HUES64 (cell line): ENCODE data around the gene CALD1.

Experiments
- H3K27ac ChIP-seq: 2 replicates; pipeline ENCODE4 v1.7.0; 2013; ENCODE audit warnings: low read depth, low read length, inconsistent platforms
- H3K27me3 ChIP-seq: 2 replicates; pipeline ENCODE4 v1.6.1; 2013; ENCODE audit warnings: mild to moderate bottlenecking, low read length; ENCODE audit not compliant: insufficient read depth
- H3K36me3 ChIP-seq: 2 replicates; pipeline ENCODE4 v1.6.1; 2013; ENCODE audit warnings: mild to moderate bottlenecking, low read length; ENCODE audit not compliant: insufficient read depth
- H3K4me1 ChIP-seq: 2 replicates; pipeline ENCODE4 v1.6.1; 2013; ENCODE audit warnings: mild to moderate bottlenecking, low read length, moderate library complexity; ENCODE audit not compliant: insufficient read depth
- H3K4me3 ChIP-seq: 2 replicates; pipeline ENCODE4 v1.5.1; 2013; ENCODE audit warnings: mild to moderate bottlenecking, low read length, moderate library complexity
- H3K9ac ChIP-seq: 2 replicates; pipeline ENCODE4 v1.6.1; 2013; ENCODE audit warnings: mild to moderate bottlenecking, low read depth, low read length
- H3K9me3 ChIP-seq: 2 replicates; pipeline ENCODE4 v1.6.1; 2013; ENCODE audit warnings: low read depth, low read length; ENCODE audit not compliant: insufficient read depth
- WGBS: fragments of 150-250, 120-280 bp; methylation state at CpG from one replicate; pipeline ENCODE4 v1.1.7; 2013; ENCODE audit warnings: missing lambda C conversion rate; 5-methylcytosine and 5-hydroxymethylcytosine counted together

CALD1 gene

DNA sequence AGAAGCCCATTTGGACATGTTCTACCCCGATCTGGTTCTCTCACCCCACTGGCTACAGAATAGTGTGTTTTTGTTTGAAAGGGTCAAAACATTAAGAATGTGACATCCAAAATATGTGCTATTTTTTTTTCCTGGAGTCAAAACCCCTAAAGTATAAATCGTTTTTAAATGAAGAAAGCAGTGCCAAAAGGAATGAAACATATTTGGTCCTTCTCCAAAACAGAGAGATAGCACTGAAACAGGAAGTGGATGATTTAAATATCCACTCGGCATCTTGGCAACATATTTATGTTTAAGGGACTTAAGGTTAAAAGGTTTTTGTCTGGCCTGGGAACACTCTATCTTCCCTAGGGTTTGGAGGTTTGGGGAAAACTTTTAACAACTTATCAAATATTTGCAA, 32.3 kb downstream of the CALD1 start:
- Histone ChIP-seq H3K4me3 (no peak overlapping the region), H3K36me3 (peaks cover 27% of the 10 kb centered on the region; the same call in 1 of the 2 replicates), H3K9ac (no peak overlapping the region), H3K27me3 (no peaks in the 10 kb centered on the region), H3K9me3 (no peaks in the 10 kb centered on the region), H3K4me1 (0 out of 2 replicates have a peak, but pooled peaks cover 4% of the 10 kb centered on the region), H3K27ac (no peak overlapping the region)
- WGBS: 93% methylated on average over 2 of the region's 3 CpGs

DNA sequence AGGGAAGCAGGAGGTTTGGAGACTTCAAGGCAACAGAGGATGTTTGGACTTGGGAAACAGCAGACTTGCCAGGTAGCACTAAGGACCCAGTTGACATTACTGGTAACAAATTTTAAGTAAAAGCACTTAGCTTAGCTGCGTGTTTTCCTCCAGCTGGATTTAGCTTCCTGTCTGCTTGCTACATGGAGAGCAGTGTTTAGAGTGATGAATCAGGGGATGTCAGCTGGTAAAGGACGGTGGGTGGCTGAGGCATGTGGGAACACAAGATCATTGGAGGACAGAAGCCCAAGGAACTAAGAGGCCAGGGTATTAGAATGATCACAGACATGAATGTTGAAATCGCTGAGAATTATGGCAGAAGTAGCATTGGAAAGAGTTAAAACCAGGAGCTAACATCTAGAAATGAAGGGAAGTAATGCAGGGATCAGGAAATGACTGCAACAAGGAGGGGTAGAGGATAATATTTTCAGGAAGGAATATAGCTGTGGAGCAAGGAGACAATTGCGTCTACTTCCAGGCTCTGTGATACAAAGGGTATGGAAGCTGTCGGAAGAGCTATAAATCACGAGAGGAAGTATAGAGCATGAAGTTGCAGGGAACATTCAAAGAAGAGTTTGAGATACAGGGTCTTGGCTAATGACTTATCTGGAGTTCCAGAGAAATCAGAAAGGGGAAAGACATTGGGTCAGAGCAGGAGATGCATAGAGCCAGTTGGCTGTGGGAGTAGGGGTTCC, 34.4 kb downstream of the CALD1 start:
- Histone ChIP-seq H3K9ac (no peak overlapping the region), H3K27ac (no peak overlapping the region), H3K27me3 (no peaks in the 10 kb centered on the region), H3K4me3 (no peak overlapping the region), H3K36me3 (peaks cover 37% of the 10 kb centered on the region; the same call in 1 of the 2 replicates), H3K9me3 (no peaks in the 10 kb centered on the region), H3K4me1 (0 out of 2 replicates have a peak, but pooled peaks cover 4% of the 10 kb centered on the region)
- WGBS: 92% methylated on average over 6 of the region's 6 CpGs

DNA sequence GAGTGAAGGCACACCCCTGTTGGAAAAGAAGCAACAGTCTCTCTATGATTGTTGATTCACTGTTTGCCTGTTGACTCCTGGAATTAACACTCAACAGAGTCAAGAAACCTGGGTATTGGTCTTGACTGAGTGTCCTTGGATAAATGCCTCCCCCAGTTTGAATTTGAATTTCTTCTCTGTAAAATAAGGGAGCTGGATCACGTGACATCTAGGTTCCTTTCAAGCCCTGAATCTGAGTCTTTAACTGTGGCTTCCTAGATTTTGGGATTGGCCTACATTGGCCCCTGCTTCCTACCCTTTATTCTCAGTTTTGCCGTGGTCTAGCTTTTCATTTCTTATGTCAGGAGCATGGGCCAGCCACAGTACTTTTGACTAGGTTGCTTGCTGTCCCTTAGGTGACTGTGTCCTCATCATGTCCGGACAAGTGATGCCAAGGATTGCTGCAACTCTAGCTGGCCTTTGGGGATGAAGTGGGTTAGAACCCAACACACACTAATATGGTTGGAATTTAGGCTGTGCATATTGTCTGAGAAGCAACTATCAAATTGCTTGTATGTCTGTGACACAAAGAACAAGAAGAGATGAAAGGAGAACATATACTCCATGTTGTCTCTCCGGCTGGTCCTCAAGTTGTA, 35.4 kb downstream of the CALD1 start:
- WGBS: 97% methylated on average over 4 of the region's 4 CpGs
- H3K9me3 ChIP-seq: no peaks in the 10 kb centered on the region
- H3K4me3 ChIP-seq: no peak overlapping the region
- no peak overlapping the region for H3K9ac ChIP-seq
- H3K36me3 ChIP-seq: peaks cover 43% of the 10 kb centered on the region; the same call in 1 of the 2 replicates
- 0 out of 2 replicates have a peak, but pooled peaks cover 4% of the 10 kb centered on the region for H3K4me1 ChIP-seq
- H3K27ac ChIP-seq: no peak overlapping the region
- no peaks in the 10 kb centered on the region for H3K27me3 ChIP-seq

DNA sequence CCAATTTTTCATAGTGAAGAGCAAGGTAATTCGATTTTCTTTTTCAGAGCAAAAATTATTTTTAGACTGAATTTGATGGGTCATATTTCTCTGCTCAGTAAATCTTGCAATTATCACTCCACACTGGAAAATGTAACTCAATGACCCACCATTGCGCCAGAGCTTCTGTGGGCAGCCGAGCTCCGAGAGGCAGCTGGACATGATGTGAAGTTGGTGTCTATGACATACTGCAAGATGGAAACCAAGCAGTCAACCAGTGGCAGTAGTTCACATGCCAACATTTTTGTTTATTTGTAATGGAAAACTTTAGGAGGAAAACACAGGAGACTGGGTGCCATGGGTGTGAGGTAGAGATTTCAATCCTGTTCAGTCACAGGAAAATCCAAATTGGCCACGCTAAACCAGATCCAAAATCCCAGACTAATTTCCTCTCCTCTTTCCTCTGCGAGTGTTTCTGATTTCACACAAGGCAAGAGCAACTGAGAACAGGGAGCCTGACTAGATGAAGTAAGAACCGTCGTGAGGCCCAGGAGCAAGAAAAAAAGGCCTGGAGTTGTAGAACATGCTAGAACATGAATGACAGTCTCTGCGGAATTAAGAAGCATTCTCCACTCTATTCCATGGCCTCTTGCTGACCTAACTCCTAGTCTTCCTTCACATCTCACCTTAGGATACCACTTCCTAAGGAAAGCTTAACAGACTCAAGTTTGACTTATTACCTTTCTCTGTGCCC, 39.3 kb downstream of the CALD1 start:
- H3K9me3 ChIP-seq: no peaks in the 10 kb centered on the region
- WGBS: 95% methylated on average over 9 of the region's 9 CpGs
- peaks cover 39% of the 10 kb centered on the region; the same call in 1 of the 2 replicates for H3K36me3 ChIP-seq
- H3K4me1 ChIP-seq: peaks cover 7% of the 10 kb centered on the region; the same call in 1 of the 2 replicates
- no peak overlapping the region for H3K9ac ChIP-seq
- no peak overlapping the region for H3K4me3 ChIP-seq
- no peak overlapping the region for H3K27ac ChIP-seq
- no peaks in the 10 kb centered on the region for H3K27me3 ChIP-seq

DNA sequence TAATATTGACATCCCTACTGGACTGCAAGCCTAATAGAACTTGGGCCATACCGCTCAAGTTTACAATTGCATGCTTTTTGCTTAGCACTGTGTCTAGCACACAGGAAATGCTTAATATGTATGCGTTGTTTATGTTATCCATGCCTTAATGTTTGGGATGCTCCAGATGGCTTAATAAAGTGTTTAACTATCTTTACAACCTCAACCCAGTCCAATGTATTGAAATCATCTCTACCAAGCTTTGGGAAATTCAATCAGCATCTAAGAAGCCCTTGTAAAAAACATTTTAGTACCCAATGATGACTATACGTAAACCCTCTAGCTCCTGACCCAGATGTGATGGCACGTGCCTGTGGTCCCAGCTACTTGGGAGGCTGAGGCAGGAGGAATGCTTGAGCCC, 40.0 kb downstream of the CALD1 start:
- Histone ChIP-seq H3K9me3 (no peaks in the 10 kb centered on the region), H3K4me3 (no peak overlapping the region), H3K4me1 (peaks cover 7% of the 10 kb centered on the region; the same call in 1 of the 2 replicates), H3K27me3 (no peaks in the 10 kb centered on the region), H3K36me3 (peaks cover 35% of the 10 kb centered on the region; the same call in 1 of the 2 replicates), H3K27ac (no peak overlapping the region), H3K9ac (no peak overlapping the region)
- 93% methylated on average over 4 of the region's 4 CpGs for WGBS

DNA sequence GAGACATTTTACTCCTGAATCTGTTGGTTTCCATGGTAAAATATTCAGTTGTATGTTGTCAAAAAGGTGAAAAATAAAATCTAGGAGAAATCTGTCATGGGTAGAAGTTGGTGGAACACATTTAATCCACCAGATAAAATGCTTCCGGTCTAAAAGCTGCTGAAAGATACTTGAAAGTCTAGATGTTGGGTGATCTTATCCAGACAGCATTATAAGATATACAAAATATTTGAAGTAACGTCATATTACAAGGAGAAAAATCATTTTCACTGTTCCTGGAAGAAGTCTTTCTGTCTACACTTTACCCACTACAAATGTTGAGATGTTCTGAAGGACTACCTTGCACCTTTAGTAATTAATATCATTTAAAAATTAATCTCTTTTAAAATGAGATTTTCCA, 40.9 kb downstream of the CALD1 start:
- H3K36me3 ChIP-seq: peaks cover 32% of the 10 kb centered on the region; the same call in 1 of the 2 replicates
- H3K4me1 ChIP-seq: peaks cover 7% of the 10 kb centered on the region; the same call in 1 of the 2 replicates
- H3K27ac ChIP-seq: no peak overlapping the region; the same call in 1 of the 2 replicates
- 100% methylated on average over 1 of the region's 2 CpGs for WGBS
- no peak overlapping the region for H3K9ac ChIP-seq
- no peaks in the 10 kb centered on the region for H3K27me3 ChIP-seq
- H3K9me3 ChIP-seq: no peaks in the 10 kb centered on the region
- no peak overlapping the region for H3K4me3 ChIP-seq

DNA sequence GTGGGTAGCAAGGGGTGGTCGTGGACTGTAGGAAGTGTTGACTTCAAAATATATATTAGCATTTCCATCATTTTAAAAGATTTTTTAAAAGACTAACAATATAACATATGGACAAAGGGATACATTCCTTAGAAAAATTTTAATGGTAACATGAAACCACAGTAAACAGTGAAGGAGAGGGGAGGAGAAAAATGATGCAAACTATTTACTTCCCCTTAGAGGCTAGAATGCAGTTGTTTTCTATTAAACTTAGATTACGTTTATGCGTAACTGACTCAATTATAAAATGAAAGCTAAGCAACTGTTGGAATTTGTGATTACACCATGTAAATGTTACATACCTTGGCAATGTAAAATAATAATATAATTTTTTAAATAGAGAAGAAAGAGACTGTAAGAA, 41.3 kb downstream of the CALD1 start:
- Histone ChIP-seq H3K9ac (no peak overlapping the region), H3K36me3 (peaks cover 32% of the 10 kb centered on the region; the same call in 1 of the 2 replicates), H3K27ac (no peak overlapping the region), H3K4me3 (no peak overlapping the region), H3K4me1 (peaks cover 7% of the 10 kb centered on the region; the same call in 1 of the 2 replicates), H3K9me3 (no peaks in the 10 kb centered on the region), H3K27me3 (no peaks in the 10 kb centered on the region)
- WGBS: 94% methylated on average over 2 of the region's 3 CpGs

DNA sequence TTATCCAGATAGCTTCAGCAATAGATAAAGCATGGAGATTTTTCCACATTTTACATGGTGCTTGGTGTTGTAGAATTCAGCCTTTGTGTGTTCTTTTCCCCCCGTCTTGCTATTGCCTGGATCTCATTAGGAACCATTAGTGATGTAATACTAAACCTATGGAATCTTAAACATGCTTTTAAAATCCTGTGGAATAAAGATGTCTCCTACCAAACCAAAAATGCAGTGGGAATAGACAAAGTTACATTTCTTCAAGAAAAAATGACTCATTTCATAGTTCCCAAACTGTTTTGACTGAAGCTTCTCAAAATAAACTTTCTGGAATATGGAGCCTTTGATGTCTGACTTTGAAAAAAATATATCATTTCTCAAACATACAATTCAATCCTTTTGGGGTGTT, 44.0 kb downstream of the CALD1 start:
- no peaks in the 10 kb centered on the region for H3K9me3 ChIP-seq
- no peak overlapping the region for H3K9ac ChIP-seq
- peaks cover 7% of the 10 kb centered on the region; the same call in 1 of the 2 replicates for H3K4me1 ChIP-seq
- no CpG with 5 or more reads among the region's 1 CpG for WGBS
- no peaks in the 10 kb centered on the region for H3K27me3 ChIP-seq
- H3K27ac ChIP-seq: no peak overlapping the region
- H3K36me3 ChIP-seq: peaks cover 22% of the 10 kb centered on the region; the same call in 1 of the 2 replicates
- H3K4me3 ChIP-seq: no peak overlapping the region

DNA sequence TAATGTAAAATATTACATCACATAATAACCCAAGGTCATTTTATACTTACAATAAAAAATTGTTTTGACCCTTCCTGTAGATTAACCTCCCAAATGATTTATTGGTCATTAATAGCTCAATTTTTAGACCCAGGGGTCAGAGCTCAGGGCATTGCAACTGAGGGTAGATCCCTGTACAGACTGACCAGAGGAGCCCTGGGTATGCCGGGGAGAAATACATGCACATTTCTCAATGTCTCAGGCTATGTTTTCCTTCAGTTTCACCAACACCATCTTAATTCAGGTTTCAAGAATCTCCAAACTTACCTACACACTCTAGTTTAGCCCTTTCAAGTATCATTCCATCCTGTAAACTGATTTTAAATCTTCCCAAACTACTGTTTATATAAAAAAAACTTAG, 46.2 kb downstream of the CALD1 start:
- Histone ChIP-seq H3K27me3 (no peaks in the 10 kb centered on the region), H3K4me1 (peaks cover 4% of the 10 kb centered on the region; the same call in 1 of the 2 replicates), H3K9ac (no peak overlapping the region), H3K27ac (no peak overlapping the region), H3K36me3 (peaks cover 7% of the 10 kb centered on the region; the same call in 1 of the 2 replicates), H3K4me3 (no peak overlapping the region), H3K9me3 (no peaks in the 10 kb centered on the region)
- 91% methylated on average over 1 of the region's 1 CpG for WGBS

DNA sequence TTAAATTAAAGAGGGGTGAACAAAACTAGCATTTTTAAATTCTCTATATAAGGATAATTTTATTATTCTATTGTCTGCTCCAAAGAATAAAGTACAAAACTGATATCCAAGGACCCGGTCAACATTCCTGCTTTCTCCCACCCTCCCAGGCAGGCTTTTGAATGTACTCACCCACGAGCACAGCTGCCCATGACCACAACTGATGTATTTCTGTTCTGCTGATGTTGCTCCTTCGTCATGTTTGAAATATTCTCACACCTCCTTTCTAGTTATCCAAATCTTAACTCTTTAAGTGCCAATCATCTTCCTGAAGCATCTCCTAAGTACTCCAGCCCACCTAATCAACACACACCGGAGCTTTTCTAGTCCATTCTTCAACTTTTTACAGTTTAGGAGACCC, 46.7 kb downstream of the CALD1 start:
- Histone ChIP-seq H3K9ac (no peak overlapping the region), H3K4me3 (no peak overlapping the region), H3K9me3 (no peaks in the 10 kb centered on the region), H3K4me1 (no peaks in the 10 kb centered on the region; the same call in 1 of the 2 replicates), H3K27me3 (no peaks in the 10 kb centered on the region), H3K36me3 (peaks cover 7% of the 10 kb centered on the region; the same call in 1 of the 2 replicates), H3K27ac (no peak overlapping the region)
- WGBS: 79% methylated on average over 4 of the region's 4 CpGs

DNA sequence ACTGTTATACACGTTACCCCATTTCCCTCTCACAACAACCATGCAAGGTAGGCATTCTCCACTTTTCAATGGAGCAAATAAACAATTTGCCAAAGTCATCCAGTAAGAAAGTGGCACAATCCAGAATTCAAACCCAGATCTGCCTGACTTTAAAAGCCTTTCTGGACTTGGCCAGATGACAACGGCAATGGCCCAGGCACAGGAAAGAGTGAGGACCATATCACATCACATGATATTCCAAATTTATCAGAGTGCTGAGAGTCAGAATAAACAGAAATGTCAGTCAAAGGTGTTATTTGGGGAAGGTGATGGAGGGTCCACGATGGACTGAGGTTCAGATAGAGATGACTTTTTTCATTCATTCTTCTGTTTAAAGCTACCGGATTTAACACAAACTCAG, 48.0 kb downstream of the CALD1 start:
- Histone ChIP-seq H3K4me1 (no peaks in the 10 kb centered on the region), H3K9ac (no peak overlapping the region), H3K4me3 (no peak overlapping the region), H3K36me3 (no peaks in the 10 kb centered on the region), H3K27me3 (no peaks in the 10 kb centered on the region), H3K27ac (no peak overlapping the region), H3K9me3 (no peaks in the 10 kb centered on the region)
- WGBS: 93% methylated on average over 4 of the region's 4 CpGs
